Measurements from ENCODE around the gene CYTH2.

The CYTH2 gene

GRCh38 chr19:48454150-48454730 is 14.9 kb upstream of the CYTH2 start:
- DNase-seq (ENCODE audit: low read depth), result no peak

GRCh38 chr19:48455171-48455907 is 13.8 kb upstream of the CYTH2 start, which contains the start of gene KCNJ14:
Gene KCNJ14 (plus strand): TSS chr19:48455574. CDS start chr19:48461725, 6,151 bp downstream.
- no peak for DNase-seq (ENCODE audit: low read depth)

- no peak for DNase-seq (ENCODE audit: low read depth)
Observed at GRCh38 chr19:48455908-48456562, 13.1 kb upstream of the CYTH2 start.

GRCh38 chr19:48456864-48457263 is 12.3 kb upstream of the CYTH2 start:
- DNase-seq (ENCODE audit: low read depth), result no peak

- no peak for DNase-seq (ENCODE audit: low read depth)
Observed at GRCh38 chr19:48458016-48458415, 11.2 kb upstream of the CYTH2 start.

- DNase-seq (ENCODE audit: low read depth), result no peak
Observed at GRCh38 chr19:48461651-48461981, 7.6 kb upstream of the CYTH2 start.

GRCh38 chr19:48461982-48462655 is 7.0 kb upstream of the CYTH2 start:
- DNase-seq (ENCODE audit: low read depth), result no peak

- no peak for DNase-seq (ENCODE audit: low read depth)
Observed at GRCh38 chr19:48465215-48465614, 4.0 kb upstream of the CYTH2 start.

GRCh38 chr19:48466561-48467325 is 2.4 kb upstream of the CYTH2 start:
- DNase-seq (ENCODE audit: low read depth), result no peak

- DNase-seq (ENCODE audit: low read depth), result peak; percentile 96
Observed at GRCh38 chr19:48468772-48469288, 339 bp upstream of the CYTH2 start.

GRCh38 chr19:48469934-48470680 is 938 bp downstream of the CYTH2 start:
- no peak for DNase-seq (ENCODE audit: low read depth)

- DNase-seq (ENCODE audit: low read depth), result no peak
Observed at GRCh38 chr19:48470856-48471255, 1.7 kb downstream of the CYTH2 start.

- no peak for DNase-seq (ENCODE audit: low read depth)
Observed at GRCh38 chr19:48471836-48472235, 2.7 kb downstream of the CYTH2 start.

- DNase-seq (ENCODE audit: low read depth), result no peak
Observed at GRCh38 chr19:48473161-48473966, 4.2 kb downstream of the CYTH2 start.

GRCh38 chr19:48474084-48474592 is 5.0 kb downstream of the CYTH2 start:
- no peak for DNase-seq (ENCODE audit: low read depth)

- no peak for DNase-seq (ENCODE audit: low read depth)
Observed at GRCh38 chr19:48475369-48476068, 6.3 kb downstream of the CYTH2 start.

- no peak for DNase-seq (ENCODE audit: low read depth)
Observed at GRCh38 chr19:48476176-48476575, 7.0 kb downstream of the CYTH2 start.

- no peak for DNase-seq (ENCODE audit: low read depth)
Observed at GRCh38 chr19:48477067-48477685, 8.0 kb downstream of the CYTH2 start.

Data from stimulated activated CD8-positive, alpha-beta memory T cell treated with anti-CD3 and anti-CD28 coated beads, Interleukin-7, amount 100 ng/mL, for 24 hours (primary cell).